GM12874 (cell line): ENCODE measurements around the gene XCL1.

ENCODE experiments used
- CTCF ChIP-seq: IDR thresholded peaks from 2 replicates; pipeline ENCODE4 v1.5.1; 2011; ENCODE audit warnings: low read depth, mild to moderate bottlenecking, control low read depth, low read length, moderate library complexity; ENCODE audit not compliant: insufficient read depth

XCL1 gene

GRCh38 chr1:168552961-168553360 is 23.4 kb upstream of the XCL1 start:
- no peak for TF ChIP-seq CTCF

- TF ChIP-seq CTCF, result no peak
Measured at GRCh38 chr1:168553680-168554553, 22.5 kb upstream of the XCL1 start.

- no peak for TF ChIP-seq CTCF
Measured at GRCh38 chr1:168554603-168555483, 21.6 kb upstream of the XCL1 start.

- TF ChIP-seq CTCF, result no peak
Measured at GRCh38 chr1:168555508-168556046, 20.8 kb upstream of the XCL1 start.

GRCh38 chr1:168556647-168557046 is 19.8 kb upstream of the XCL1 start:
- TF ChIP-seq CTCF, result no peak

GRCh38 chr1:168560370-168560769 is 16.0 kb upstream of the XCL1 start:
- TF ChIP-seq CTCF, result no peak

- no peak for TF ChIP-seq CTCF
Measured at GRCh38 chr1:168561989-168562388, 14.4 kb upstream of the XCL1 start.
